Mucosa of gallbladder (tissue), 1 donor: ENCODE measurements around the gene DGCR2. TPM values are rescaled to one million over a fixed set of nuclear protein-coding genes. Genes with fewer than 3 reads are reported as not detected.

Source experiments
- DNase-seq: peaks from one replicate; pipeline ENCODE4 v3.0.0-alpha.2; 2020; ENCODE audit warnings: low spot score
- total RNA-seq: library from RNA; stranded (reverse); gene quantifications from one replicate; pipeline ENCODE4 v1.2.1, GENCODE V29; 2021
- donor health status: DM: no; HTN: no; CAD: no.

Gene DGCR2
- total RNA-seq, 1 donor from 2014 or later = 104 TPM

DNA sequence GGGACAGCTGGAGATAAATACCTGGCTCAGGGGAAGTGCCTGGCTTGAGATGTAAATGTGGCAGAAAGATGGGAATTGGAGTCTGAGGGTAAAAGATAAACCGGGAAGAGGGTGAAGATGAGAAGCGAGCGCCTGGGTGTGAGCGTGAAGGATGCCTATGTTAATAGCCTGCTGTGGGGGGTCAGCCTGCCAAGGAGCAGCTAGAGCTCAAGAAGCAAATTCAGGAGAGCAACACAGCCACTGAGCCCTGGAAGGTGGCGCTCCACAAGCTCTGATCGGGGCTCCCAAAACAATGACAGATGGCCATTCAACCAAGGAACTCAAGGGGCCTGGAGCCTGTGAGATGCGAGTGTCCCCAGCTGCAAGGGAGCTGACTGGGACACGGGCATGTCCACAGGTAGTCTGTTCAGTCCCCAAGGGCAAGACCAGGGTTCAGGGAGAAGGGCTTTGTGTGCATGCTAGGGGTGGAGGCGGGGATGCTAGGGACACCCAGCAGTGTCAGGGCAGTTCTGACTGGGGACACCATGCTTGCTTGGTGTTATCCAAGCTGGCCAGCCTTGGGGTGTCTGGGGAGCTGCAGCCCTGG is 25.1 kb upstream of the DGCR2 start:
- no peak for DNase-seq

DNA sequence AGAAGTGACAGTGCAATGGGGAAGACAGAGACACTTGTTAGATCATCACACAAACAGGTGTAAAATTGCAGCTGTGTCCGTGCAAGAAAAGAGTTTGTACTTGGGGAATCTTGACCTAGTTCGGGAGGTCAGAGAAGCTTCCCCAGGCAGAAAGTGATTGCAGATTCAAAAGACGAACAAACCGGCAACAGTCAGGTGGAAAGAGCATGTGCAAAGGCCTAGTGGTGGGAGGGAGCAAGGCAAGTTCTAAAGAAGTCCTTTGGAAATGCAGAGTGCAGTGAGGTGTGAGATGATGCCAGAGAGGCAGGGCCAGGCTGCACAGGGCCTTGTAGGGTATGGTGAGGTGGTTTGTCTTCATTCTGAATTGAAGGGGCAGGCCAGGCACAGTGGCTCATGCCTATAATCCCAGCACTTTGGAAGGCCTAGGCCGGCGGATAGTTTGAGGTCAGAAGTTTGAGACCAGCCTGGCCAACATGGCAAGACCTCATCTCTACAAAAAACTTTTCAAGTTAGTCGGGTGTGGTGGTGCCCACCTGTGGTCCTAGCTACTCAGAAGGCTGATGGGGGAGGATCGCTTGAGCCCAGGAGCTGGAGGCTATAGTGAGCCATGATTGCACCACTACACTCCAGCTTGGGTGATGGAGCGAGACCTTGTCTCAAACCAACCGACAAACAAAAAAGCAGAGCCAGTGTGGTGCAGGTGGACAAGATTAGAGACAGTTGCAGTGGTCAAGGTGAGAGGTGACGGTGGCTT is 24.2 kb upstream of the DGCR2 start:
- no peak for DNase-seq

DNA sequence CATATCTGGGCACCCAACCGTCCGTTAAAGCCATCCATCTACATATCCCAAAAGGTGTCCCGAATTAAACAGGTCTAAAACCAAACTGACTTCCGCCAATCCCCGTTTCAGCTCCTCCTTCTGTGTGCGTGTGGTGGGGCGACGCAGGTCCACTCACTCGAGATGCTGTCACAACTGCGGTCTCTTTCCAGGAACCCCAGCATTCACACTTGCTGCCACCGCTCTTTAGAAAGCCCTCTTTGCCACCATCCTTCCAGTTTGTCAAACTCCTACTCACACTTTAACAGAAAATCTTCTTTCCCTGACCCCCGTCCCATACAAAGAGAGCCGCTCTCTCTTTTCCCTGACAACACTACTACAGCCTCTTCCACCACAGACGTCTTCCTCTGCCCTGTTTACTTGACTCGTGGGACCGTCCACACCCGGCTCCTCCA is 21.8 kb upstream of the DGCR2 start:
- no peak for DNase-seq

DNA sequence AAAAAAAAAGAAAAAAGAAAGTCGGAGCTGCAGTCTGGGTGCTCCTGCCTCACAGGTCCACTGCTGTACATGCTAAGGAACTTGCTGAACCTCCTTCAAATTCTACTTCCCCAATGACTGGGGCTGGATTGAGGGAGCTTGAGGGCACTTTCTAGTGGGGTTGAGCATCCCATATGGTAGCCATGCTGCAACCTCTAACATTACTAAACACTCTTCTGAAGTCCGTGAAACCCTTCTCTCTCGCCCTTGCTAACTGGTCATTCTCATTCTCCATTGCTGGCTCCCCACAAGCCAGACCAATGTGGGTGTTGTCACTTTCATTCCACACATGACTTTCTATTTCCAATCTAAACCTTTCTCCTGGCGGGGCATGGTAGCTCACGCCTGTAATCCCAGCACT is 21.0 kb upstream of the DGCR2 start:
- DNase-seq = no peak

DNA sequence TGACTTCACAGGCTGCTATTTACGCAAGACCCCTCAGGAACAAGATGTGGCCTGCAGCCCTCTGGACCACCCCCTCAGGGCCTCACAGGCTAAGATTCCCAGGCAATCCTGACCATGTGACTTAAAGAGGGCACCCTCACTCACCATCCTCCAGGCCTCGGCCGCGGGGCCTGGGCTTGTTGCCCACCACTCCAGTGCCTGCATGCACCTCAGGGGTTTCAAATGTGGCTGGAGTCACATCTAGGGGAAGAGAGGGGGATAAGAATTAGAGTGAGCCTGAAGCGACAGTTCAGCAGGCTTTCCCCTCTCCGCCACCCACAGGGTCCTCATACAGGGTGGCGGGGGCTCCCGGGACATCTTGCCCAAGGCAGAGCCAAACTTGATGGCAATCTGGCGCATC is 20.2 kb upstream of the DGCR2 start:
- DNase-seq = no peak

DNA sequence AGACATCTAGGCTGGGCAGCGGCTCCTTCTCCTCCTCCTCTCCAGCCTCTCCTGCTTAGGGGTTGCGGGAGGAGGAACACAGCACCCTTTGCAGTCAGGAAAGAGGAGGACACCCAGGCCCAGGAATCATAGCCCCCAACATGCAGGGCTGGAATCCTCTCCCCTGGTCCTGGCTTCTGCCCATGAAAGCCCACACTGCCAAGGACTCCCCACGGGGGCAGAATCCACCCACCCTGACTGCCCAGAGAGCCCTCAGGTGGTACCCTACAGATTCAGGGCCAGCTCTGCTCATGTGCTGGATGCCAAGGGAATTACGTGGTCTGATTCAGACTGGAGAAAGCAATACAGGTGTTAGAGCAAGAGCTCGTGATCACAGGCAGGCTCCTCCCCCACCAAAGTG is 17.8 kb upstream of the DGCR2 start:
- DNase-seq = no peak

DNA sequence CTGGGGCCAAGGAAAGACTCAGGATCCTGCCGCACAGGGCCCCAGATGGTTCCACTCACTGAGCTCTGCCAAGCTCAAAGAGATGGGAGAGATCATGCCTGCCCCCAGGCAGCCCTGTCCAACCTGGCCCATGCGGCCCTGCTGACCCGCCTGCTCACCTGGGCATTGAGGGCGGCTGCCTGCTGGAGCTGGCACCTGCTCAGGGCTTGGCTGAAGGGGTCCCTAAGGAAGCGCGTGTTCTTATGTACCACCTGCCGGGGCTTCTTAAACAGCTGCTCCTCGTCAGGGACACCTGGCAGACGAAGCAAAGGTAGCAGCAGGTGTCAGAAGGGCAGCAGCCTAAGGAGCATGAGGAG is 16.8 kb upstream of the DGCR2 start:
- DNase-seq = no peak

DNA sequence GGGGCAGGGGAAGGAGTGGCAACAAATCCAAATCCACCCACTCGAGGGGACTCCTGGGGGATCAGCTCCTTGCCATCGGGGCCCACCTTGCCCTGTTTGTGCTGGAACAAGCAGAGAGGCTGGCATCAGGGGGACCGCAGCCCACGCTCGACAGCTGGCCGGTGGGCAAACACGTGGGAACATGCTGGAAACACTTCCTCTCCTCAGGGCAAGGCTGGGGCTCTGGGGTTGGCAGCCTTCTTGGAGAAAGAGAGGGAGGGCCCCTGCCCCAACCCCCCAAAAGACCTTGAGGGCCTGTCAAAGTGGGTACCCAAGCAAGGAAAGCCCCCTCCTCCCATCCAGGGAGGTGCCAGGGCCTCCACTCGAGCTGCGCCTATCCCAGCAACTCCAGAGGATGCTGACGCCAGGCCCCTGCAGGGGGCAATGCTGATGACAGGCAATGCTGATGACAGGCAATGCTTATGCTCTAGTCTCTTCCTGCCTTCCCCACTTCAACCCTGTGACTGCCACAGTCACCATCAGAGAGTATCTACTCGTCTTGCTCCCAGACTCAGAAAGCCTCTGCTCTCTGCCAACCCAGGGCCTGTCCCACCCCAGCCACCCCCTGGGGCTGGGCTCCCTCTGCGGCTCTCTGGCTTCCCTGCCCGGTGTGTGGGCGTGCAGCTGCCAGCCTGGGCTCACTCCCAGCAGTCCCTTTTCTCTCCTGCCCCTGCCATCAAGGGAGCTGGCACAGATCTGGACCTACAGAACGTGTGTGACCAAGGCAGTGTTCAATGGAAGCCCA is 16.2 kb upstream of the DGCR2 start:
- DNase-seq = no peak

DNA sequence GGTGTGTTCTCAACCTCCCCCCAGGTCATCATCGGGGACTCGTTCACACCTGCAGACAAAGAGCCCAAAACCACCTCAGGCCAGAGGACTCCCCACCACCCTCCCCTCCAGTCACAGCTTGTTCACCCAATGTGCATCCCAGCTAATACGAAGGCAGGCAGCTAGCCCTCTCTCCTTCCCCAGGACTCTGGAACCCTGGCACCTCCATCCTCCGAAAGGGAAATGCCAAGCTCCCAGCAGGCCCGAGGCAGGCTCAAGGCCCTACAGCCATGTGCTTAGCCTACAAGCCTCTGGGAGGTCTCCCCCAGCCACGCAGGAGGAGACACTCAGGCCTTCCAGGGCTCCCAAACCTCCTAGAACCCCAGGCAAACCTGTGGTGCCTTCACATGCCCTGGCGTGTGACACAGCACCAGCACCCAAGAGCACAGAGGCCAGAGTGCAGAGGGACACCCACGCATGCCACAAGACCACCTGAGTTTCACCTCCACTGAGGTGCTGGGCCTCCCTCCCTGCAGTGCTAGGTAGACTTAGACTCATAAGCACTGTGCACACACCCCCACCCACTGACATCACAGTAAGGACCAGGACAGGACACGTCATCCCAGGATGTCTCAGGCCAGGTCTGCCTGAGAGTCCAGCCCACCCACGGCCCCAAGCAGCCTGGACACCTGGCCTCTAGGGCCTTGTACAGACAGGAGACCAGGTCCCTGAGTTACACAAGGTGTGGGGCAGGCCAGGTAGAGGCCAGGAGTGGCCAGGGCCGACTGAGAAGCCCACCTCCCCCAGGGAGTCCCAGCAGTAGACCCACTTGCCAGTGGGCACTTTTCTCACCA is 15.4 kb upstream of the DGCR2 start:
- DNase-seq = no peak

DNA sequence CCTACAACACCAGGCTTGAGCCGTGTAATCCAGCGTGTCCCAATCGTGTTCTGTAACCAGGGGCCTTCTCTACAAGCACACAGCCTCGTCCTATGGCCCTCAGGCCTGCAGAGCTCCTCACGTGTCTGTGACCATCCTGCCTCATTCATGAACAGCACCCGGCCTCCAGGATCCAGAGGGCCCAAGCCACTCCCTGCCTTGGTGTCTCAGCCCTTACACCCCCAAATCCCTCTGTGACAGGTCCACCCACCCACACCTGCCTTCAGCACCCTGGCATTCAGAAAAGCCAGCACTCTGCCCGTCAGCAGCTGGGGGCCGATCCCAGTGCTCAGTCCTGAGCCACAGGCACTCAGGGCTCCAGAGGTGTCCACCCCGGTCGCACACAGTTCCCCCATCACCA is 14.7 kb upstream of the DGCR2 start:
- DNase-seq = no peak

DNA sequence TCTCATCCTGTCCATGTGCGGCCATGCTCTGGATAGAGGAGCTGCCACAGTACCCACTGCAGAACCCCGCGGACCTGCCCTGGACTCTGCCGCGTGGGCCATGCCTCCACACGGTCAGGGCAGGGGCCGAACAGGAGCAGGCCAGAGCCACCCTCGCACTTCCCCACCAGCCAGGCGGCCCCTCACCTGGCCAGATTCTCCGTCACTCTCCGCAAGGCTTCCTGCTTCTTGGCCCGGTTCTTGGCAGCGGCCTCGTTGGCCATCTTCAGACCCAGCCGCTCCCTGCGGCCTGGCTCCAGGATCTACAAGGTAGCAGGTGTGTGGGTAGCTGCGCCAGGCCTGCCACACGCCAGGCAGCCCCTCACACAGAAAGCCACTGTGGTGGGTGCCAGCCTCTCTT is 12.7 kb upstream of the DGCR2 start:
- no peak for DNase-seq

DNA sequence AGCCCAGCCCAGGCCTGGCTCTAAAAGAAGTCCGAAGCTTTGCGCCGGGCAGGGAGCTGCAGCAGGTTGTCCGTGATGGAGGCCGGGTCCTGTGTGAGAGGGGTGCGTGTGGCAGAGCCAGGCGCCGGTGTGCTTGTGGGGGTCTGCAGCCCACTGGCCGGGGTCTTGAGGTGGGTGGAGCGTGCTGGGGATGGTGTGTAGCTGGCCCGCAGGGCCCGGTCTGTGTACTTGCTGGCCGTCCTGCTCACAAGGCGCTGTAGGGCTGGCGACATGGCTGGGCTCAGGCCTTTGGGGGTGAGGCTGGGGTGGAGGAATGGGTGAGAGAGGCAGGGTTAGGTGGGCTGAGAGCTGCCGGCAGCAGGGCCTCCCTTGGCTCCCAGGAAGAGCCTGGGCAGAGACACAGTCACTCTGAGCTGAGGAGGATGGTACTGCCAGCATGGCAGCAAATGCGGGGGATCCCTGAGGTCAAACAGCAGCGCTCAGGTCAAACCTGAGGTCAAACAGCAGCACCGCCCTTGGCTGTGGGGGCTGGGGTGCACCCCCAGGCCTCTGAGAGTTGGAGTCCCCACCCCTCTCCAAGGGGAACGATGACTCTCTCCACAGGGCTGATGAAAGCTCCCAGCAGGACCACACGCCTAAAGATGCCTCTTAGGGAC is 12.1 kb upstream of the DGCR2 start:
- DNase-seq = no peak

DNA sequence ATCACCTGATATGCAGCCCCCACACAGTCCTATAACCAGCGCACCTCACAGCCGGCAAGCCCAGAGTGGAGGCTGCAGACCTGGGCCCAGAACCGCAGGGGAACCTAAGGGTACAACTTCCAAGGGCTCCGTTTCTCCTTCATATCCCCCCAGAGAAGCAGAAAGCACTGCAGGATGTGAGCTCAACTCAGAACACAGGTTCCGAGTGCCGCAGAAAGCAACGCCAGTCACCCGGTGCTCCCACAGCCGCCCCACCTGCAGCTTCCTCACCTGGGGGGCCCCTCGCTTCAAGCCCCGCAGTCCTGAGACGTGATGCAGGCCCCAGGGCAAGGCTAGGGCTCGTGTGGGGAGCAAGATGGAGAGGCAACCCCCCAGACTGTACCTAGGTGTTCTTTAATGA is 11.3 kb upstream of the DGCR2 start:
- no peak for DNase-seq

DNA sequence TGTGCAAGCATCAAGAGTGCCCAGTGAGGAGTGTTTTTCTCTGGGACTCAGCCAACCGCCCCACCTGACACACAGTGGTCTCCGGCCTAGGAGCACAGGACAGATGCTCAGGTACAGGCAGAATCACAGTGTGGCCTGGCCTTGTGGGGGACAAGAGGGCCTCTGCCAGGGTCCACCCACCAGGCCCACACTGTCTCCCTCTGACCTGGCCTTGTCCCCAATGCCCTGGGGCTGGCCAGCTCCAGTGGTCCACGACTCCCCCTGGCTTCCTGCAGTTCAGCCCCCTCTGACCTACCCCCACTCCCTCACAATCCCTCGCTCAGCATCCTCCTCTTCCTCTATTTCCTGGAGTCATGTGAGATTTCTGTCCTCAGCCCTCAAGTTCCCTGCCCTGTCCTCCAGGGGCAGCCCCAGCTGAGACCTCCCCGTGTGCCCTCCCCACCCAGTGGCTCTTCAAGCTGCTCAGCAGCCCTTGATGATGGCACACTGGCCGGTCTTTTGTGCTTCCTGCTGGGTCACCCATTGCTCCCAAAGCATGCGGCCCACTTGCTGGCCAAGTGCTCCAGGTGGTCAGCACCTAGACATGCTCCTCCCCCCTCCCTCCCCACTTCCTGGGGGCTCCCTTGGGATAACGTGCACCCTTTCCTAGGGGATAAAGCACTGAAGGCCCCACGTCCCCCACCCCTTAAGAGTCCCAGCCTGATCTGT is 10.6 kb upstream of the DGCR2 start:
- DNase-seq = no peak

DNA sequence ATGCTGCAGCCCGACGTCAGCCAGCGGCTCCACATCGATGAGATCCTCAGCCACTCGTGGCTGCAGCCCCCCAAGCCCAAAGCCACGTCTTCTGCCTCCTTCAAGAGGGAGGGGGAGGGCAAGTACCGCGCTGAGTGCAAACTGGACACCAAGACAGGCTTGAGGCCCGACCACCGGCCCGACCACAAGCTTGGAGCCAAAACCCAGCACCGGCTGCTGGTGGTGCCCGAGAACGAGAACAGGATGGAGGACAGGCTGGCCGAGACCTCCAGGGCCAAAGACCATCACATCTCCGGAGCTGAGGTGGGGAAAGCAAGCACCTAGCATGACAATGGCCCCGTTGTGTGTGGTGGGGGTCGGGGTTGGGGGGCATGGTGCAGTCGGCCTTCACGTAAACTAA is 9.9 kb upstream of the DGCR2 start:
- DNase-seq = no peak

DNA sequence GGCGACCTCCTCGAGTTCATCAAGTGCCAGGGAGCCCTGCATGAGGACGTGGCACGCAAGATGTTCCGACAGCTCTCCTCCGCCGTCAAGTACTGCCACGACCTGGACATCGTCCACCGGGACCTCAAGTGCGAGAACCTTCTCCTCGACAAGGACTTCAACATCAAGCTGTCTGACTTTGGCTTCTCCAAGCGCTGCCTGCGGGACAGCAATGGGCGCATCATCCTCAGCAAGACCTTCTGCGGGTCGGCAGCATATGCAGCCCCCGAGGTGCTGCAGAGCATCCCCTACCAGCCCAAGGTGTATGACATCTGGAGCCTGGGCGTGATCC is 9.4 kb upstream of the DGCR2 start:
- DNase-seq = no peak

DNA sequence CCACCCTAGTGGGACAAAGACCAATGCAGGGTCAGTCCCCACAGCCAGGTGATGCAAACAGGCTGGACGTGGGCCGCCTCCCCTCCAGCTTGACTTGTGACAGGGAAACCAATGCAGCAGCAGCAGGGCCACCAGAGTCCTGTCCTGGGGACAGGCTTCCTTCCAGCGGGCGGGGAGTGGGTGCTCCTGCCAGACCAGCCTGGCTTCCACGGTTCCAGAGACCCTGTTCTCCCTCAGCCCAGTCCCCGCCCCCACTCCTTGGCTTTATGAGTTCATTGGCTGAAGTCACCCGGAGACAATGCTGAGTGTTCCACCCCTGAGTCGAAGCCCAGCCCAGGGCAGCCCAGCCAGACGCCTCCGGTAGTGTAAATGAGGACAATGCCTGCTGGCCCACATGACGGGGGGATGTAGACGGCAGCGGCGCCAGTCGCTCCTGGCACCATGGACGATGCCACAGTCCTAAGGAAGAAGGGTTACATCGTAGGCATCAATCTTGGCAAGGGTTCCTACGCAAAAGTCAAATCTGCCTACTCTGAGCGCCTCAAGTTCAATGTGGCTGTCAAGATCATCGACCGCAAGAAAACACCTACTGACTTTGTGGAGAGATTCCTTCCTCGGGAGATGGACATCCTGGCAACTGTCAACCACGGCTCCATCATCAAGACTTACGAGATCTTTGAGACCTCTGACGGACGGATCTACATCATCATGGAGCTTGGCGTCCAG is 8.9 kb upstream of the DGCR2 start, which contains the start of gene TSSK2:
TSSK2 (plus strand) TSS at position 350 of the 726 bp plus-strand sequence; CDS start at position 442, 92 bp downstream.
- DNase-seq = no peak

DNA sequence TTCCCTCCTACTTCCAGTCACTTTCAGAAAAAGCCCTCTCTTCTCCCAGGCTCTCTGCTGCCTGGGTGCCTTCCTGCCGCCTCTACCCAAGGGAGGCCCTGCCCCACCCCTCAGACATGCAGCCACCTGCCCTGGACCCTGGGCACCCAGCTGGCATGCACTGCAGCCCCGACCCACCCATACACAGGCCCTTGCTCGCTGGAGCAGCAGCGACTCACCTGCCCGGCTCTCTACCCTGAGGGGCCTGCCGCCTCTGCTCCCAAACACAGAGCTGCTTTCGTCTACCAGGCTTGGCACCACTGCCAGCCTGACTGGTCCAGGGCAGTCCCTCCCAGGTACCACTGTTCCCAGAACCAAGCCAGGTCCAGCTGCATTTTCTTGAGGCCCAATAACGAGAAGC is 7.7 kb upstream of the DGCR2 start:
- no peak for DNase-seq

DNA sequence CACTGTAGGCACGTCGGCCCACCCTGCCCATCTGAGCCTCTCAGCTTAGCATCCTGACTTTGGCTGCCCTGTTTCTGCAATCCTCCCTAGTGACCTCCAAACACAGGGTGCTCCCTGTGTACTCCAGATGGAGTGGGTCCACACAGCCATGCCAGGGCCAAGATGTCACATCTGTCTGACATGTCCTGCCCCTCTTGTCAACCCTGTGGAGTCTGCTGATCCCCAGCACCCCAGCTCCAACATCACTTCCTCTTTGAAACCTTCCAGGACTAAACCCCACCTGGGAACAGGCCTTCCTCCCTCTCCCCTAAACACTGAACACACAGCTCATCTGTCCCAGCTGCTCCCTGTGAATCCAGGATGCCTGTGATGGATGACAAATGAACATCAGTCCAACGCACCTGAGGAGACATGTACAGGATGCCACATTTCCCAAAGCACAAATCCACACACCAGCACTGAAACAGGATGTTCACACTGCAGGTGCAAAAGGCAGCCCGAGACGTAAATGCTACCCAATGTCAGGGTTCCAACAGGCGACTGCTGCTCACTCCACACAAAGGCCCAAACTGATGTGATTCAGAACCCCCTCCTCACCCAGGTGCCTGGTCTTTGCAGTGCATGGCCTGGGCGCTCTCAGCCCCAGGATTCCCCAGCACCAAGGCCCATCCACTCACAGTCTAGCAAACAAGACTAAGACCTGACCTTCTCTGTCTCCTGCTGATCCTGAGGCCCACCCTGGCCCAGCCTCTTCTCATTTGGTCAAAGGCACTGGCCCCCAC is 6.9 kb upstream of the DGCR2 start:
- DNase-seq = no peak

DNA sequence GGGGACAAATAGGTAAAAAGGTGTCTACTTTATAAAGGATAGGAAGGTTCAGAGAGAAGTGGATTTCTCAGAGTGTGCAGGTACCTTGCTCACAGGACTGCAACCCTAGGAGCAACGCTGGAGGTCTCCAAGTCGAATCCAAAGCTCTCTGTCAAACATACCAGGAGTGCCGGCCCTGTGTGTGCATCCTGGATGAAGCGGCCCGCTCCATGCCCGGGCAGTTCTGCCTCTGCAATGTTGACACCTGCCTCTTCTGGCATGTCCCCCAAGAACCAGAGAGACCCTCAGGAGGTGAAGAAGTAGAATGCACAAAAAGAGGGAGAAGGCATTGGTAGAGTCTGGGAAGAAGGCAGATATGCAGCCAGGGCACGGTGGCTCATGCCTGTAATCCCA is 5.8 kb upstream of the DGCR2 start:
- DNase-seq = no peak
